ENCODE measurements around the gene BACH2.
"Not testable (repeated sequence)": the region's sequence is repeated elsewhere in the genome, so short reads cannot be mapped to it uniquely, and the experiment has no call there.

The BACH2 gene

GRCh38 chr6:90170601-90171000 is 126.0 kb downstream of the BACH2 start:
- DNase-seq: no peak
- Mint-ChIP-seq H3K4me1 (ENCODE audit: low read depth) (peaks cover 67% of the 10 kb centered on the region), H3K27ac (peak overlapping the region; percentile 77), H3K4me3 (no peak overlapping the region), H3K9me3 (no peaks in the 10 kb centered on the region), H3K36me3 (ENCODE audit: low read depth) (peaks cover 68% of the 10 kb centered on the region), H3K27me3 (no peaks in the 10 kb centered on the region)

DNA sequence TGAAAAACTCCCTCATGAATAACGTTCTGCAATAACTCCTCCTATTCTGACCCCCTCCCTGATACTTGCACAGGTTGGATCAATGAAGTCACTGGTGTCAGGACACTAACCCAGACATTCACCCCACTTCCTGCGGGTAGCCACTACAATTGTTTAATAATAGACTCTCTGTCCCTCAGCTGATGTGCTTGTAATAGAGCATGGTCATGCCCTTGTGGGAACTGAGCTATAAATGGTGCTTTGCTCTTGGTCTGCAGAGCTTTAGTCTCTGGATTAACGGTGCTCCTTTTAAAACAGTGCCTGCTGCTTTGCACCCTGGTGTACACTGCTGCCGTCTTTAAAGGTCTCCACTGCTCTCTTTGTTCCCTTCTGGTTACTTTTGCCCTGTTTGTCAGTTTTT is 127.3 kb downstream of the BACH2 start:
- H3K36me3 Mint-ChIP-seq (ENCODE audit: low read depth): peaks cover 68% of the 10 kb centered on the region
- H3K4me1 Mint-ChIP-seq (ENCODE audit: low read depth): peaks cover 61% of the 10 kb centered on the region
- no peak overlapping the region for H3K4me3 Mint-ChIP-seq
- no peaks in the 10 kb centered on the region for H3K9me3 Mint-ChIP-seq
- H3K27ac Mint-ChIP-seq: peak overlapping the region; percentile 83
- H3K27me3 Mint-ChIP-seq: no peaks in the 10 kb centered on the region
- DNase-seq: no peak

- Mint-ChIP-seq H3K9me3 (no peaks in the 10 kb centered on the region), H3K27ac (peak overlapping the region; percentile 83), H3K4me1 (ENCODE audit: low read depth) (peaks cover 64% of the 10 kb centered on the region), H3K4me3 (no peak overlapping the region), H3K27me3 (no peaks in the 10 kb centered on the region), H3K36me3 (ENCODE audit: low read depth) (peaks cover 68% of the 10 kb centered on the region)
- DNase-seq: no peak
These were observed 127.9 kb downstream of the BACH2 start for GRCh38 chr6:90168693-90169131.

- Mint-ChIP-seq H3K4me1 (ENCODE audit: low read depth) (peaks cover 61% of the 10 kb centered on the region), H3K27me3 (no peaks in the 10 kb centered on the region), H3K36me3 (ENCODE audit: low read depth) (peaks cover 64% of the 10 kb centered on the region), H3K4me3 (no peak overlapping the region), H3K27ac (peak overlapping the region; percentile 29), H3K9me3 (no peaks in the 10 kb centered on the region)
- no peak for DNase-seq
These were observed 128.9 kb downstream of the BACH2 start for GRCh38 chr6:90167514-90168379.

DNA sequence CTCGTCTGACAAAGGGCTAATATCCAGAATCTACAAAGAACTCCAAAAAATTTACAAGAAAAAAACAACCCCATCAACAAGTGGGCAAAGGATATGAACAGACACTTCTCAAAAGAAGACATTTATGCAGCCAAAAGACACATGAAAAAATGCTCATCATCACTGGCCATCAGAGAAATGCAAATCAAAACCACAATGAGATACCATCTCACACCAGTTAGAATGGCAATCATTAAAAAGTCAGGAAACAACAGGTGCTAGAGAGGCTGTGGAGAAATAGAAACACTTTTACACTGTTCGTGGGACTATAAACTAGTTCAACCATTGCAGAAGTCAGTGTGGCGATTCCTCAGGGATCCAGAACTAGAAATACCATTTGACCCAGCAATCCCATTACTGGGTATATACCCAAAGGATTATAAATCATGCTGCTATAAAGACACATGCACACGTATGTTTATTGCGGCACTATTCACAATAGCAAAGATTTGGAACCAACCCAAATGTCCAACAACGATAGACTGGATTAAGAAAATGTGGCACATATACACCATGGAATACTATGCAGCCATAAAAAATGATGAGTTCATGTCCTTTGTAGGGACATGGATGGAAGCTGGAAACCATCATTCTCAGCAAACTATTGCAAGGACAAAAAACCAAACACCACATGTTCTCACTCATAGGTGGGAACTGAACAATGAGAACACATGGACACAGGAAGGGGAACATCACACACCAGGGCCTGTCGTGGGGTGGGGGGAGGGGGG is 130.3 kb downstream of the BACH2 start:
- H3K9me3 Mint-ChIP-seq, DNase-seq, H3K4me3 Mint-ChIP-seq, H3K27me3 Mint-ChIP-seq: not testable (repeated sequence)
- H3K27ac Mint-ChIP-seq: peak overlapping the region; percentile 59
- H3K36me3 Mint-ChIP-seq (ENCODE audit: low read depth): peaks cover 67% of the 10 kb centered on the region
- H3K4me1 Mint-ChIP-seq (ENCODE audit: low read depth): peaks cover 59% of the 10 kb centered on the region

- no peaks in the 10 kb centered on the region for H3K9me3 Mint-ChIP-seq
- H3K36me3 Mint-ChIP-seq (ENCODE audit: low read depth): peaks cover 42% of the 10 kb centered on the region
- H3K27me3 Mint-ChIP-seq: no peaks in the 10 kb centered on the region
- no peak overlapping the region for H3K4me3 Mint-ChIP-seq
- peak overlapping the region; percentile 68 for H3K27ac Mint-ChIP-seq
- DNase-seq: no peak
- peaks cover 60% of the 10 kb centered on the region for H3K4me1 Mint-ChIP-seq (ENCODE audit: low read depth)
These were observed 133.8 kb downstream of the BACH2 start for GRCh38 chr6:90162648-90163387.

DNA sequence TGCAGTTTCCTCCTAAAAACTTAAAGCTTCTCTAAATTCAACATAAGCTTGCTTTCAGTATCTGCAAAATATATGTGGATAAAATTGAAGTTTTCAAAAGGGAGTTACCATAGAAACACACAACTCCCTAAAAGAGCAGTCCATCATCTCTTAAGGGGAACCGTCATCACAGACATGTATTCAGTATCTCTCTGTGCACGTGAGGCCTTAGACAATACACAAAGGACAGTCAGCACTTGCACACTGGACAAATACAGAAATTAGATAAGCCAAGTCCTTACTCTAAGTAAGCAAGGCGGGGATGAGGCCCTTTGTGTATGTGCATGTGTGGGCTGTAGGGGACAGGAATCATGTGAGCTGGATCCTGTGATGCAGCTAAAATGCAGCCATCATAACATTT is 136.6 kb downstream of the BACH2 start:
- no peak for DNase-seq
- Mint-ChIP-seq H3K27me3 (no peaks in the 10 kb centered on the region), H3K4me1 (ENCODE audit: low read depth) (peaks cover 80% of the 10 kb centered on the region), H3K4me3 (no peak overlapping the region), H3K27ac (peak overlapping the region; percentile 75), H3K36me3 (ENCODE audit: low read depth) (peaks cover 31% of the 10 kb centered on the region), H3K9me3 (no peaks in the 10 kb centered on the region)

- Mint-ChIP-seq H3K36me3 (ENCODE audit: low read depth) (peaks cover 31% of the 10 kb centered on the region), H3K4me1 (ENCODE audit: low read depth) (peaks cover 84% of the 10 kb centered on the region), H3K27ac (peak overlapping the region; percentile 75), H3K4me3 (no peak overlapping the region), H3K27me3 (no peaks in the 10 kb centered on the region), H3K9me3 (no peaks in the 10 kb centered on the region)
- DNase-seq: no peak
These were observed 137.2 kb downstream of the BACH2 start for GRCh38 chr6:90159452-90159851.

GRCh38 chr6:90158936-90159335 is 137.7 kb downstream of the BACH2 start:
- H3K27me3 Mint-ChIP-seq: no peaks in the 10 kb centered on the region
- no peak overlapping the region for H3K4me3 Mint-ChIP-seq
- peak overlapping the region; percentile 75 for H3K27ac Mint-ChIP-seq
- peaks cover 86% of the 10 kb centered on the region for H3K4me1 Mint-ChIP-seq (ENCODE audit: low read depth)
- no peaks in the 10 kb centered on the region for H3K9me3 Mint-ChIP-seq
- DNase-seq: no peak
- peaks cover 32% of the 10 kb centered on the region for H3K36me3 Mint-ChIP-seq (ENCODE audit: low read depth)

DNA sequence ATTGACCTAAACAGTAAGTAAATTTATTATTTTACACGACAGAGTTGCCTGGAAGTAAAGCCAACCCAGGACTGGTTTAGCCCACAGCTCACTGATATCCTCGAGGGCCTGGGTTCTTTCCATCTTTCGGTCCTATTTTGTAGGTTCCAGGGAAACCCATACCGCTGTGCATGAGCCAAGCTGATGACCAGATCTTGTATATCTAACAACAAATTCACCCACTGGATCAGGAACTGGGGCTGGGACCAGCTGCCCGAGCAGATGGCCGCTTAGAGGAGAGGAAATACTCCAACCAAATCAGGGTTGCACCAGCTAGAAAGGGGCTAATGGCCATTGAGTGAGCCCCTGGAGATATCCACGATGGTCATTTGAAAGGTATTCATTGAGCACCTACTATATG is 139.2 kb downstream of the BACH2 start:
- peaks cover 30% of the 10 kb centered on the region for H3K36me3 Mint-ChIP-seq (ENCODE audit: low read depth)
- no peaks in the 10 kb centered on the region for H3K9me3 Mint-ChIP-seq
- H3K27ac Mint-ChIP-seq: peak overlapping the region; percentile 89
- no peaks in the 10 kb centered on the region for H3K27me3 Mint-ChIP-seq
- no peak for DNase-seq
- H3K4me3 Mint-ChIP-seq: peak overlapping the region; percentile 34
- peaks cover 87% of the 10 kb centered on the region for H3K4me1 Mint-ChIP-seq (ENCODE audit: low read depth)

- DNase-seq: no peak
- Mint-ChIP-seq H3K4me3 (peak overlapping the region; percentile 34), H3K27me3 (no peaks in the 10 kb centered on the region), H3K27ac (peak overlapping the region; percentile 89), H3K9me3 (no peaks in the 10 kb centered on the region), H3K4me1 (ENCODE audit: low read depth) (peaks cover 91% of the 10 kb centered on the region), H3K36me3 (ENCODE audit: low read depth) (peaks cover 24% of the 10 kb centered on the region)
These were observed 139.8 kb downstream of the BACH2 start for GRCh38 chr6:90156861-90157260.

- peaks cover 27% of the 10 kb centered on the region for H3K36me3 Mint-ChIP-seq (ENCODE audit: low read depth)
These were observed 141.7 kb downstream of the BACH2 start for GRCh38 chr6:90154755-90155470.

DNA sequence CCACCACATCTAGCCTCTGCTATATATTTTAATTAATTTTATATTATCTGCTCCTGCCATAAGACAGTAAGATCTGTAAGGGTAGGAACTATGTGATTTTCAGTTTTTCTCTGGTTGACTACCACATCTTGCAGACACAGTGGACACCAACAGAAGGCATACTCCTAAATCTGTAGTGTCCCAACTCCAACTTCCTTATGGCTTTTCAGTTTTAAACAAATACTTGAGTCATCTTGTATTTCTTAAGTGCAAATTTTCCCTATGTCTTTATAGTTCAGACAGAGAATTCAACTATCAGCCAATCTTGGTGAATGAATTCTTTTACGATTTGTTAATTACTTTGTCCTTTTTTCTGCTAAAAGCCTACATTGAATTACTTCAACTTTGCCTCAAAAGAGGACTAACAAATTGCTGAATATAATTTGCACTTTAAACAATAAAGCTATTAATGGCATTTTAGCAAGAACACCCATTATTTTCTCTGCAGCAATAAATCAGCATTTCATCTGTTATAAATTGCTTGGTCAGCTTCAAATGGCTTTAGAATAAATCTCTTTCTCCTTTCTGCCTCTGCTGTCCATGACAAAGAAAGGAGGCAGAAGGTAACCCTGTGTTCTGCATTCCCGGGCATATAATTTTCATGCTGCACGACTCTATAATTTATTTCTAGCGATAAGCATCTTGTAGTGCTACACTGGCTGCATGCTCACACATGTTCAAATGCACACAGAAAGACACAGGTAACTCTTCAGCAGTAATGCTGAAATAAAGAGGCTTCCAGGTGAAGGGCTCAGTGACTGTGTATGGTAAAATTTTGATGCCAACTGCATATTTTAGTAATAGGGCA is 144.8 kb downstream of the BACH2 start:
- Mint-ChIP-seq H3K9me3 (no peaks in the 10 kb centered on the region), H3K27ac (no peak overlapping the region), H3K4me3 (no peak overlapping the region), H3K27me3 (no peaks in the 10 kb centered on the region), H3K4me1 (ENCODE audit: low read depth) (peaks cover 91% of the 10 kb centered on the region), H3K36me3 (ENCODE audit: low read depth) (peaks cover 36% of the 10 kb centered on the region)
- DNase-seq: no peak

More at GRCh38 chr6:90154755-90155470, 141.7 kb downstream of the BACH2 start:
- peaks cover 92% of the 10 kb centered on the region for H3K4me1 Mint-ChIP-seq (ENCODE audit: low read depth)
- no peak overlapping the region for H3K4me3 Mint-ChIP-seq
- DNase-seq: no peak
- no peaks in the 10 kb centered on the region for H3K9me3 Mint-ChIP-seq
- no peaks in the 10 kb centered on the region for H3K27me3 Mint-ChIP-seq
- H3K27ac Mint-ChIP-seq: peak overlapping the region; percentile 83

Measured in activated T-cell treated with anti-CD3 and anti-CD28 coated beads, Interleukin-2, amount 50 U/mL, for 24 hours (primary cell).